Measurements from ENCODE around the gene SSU72. TPM values are rescaled to one million over a fixed set of nuclear protein-coding genes. Genes with fewer than 3 reads are reported as not detected.
A peak's percentile ranks its signal among the peaks of the same experiment; 100 is the strongest.

SSU72 gene
- total RNA-seq, 1 experiment from 2014 or later: 193 TPM

DNA sequence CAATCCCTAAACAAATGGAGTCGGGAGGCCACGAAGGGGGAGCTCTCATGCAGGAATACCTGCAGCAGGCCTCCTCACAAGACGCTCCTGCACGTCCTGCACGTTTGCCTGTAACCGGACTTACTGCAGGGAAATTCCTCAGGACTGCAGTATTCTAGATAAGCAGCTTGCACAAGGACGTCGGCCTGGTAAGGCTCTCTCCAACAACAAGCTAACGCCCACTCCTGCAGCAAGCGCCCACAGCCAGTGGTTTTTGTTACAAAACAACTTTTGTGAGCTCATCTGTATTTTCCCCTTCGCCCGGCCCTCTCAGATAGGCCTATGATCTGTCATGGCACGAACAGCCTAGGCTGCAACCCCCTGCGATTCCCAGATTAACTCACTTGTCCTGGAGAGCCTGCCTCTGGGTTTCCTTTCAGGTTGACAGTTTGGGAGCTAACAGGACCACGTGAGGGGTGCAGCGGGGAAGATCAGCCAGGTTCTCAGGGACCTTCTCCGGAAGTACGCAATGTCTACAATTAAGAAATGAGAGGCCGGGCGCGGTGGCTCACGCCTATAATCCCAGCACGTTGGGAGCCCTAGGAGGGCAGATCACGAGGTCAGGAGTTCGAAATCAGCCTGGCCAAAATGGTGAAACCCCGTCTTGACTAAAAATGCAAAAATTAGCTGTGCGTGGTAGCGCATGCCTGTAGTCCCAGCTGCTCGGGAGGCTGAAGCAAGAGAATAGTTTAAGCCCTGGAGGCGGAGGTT lies 39.7 kb upstream of the SSU72 start:
- peaks cover 7% of the 10 kb centered on the region for H3K4me1 ChIP-seq (ENCODE audit: insufficient read depth, low read length, poor library complexity, severe bottlenecking)
- H3K36me3 ChIP-seq (ENCODE audit: insufficient read depth, low read length, poor library complexity, severe bottlenecking): no peaks in the 10 kb centered on the region
- CTCF ChIA-PET: no interaction called here
- intact Hi-C loops (cut with micrococcal nuclease; ENCODE audit: unreplicated experiment): no loop called here
- TF ChIP-seq CTCF (conservative IDR thresholded peaks at IDR 0.05; ENCODE audit: low read depth, low read length): no peak
- TF ChIP-seq EZH2 (IDR thresholded peaks at IDR 0.05; ENCODE audit: borderline replicate concordance, low read depth, low read length, poor library complexity, severe bottlenecking): no peak
- BruUV-seq (replicated peaks): TSS peak; percentile 62
- H3K9me3 ChIP-seq (ENCODE audit: low read depth, low read length, poor library complexity, severe bottlenecking): no peaks in the 10 kb centered on the region
- POLR2A ChIA-PET (ENCODE audit: low non-redundant PET): no interaction called here
- H3K27ac ChIP-seq (ENCODE audit: low read depth, low read length, poor library complexity, severe bottlenecking): peak overlapping the region; percentile 100
- peak; percentile 58 for DNase-seq (ENCODE audit: low spot score)
- H3K4me3 ChIP-seq (ENCODE audit: low read depth, low read length, poor library complexity, severe bottlenecking): peak overlapping the region; percentile 90
- H3K27me3 ChIP-seq (replicated peaks; ENCODE audit: insufficient read depth, low read depth, low read length, poor library complexity): no peaks in the 10 kb centered on the region

- DNase-seq (ENCODE audit: low spot score): no peak
- Histone ChIP-seq H3K4me3 (ENCODE audit: low read depth, low read length, poor library complexity, severe bottlenecking) (peak overlapping the region; percentile 90), H3K36me3 (ENCODE audit: insufficient read depth, low read length, poor library complexity, severe bottlenecking) (no peaks in the 10 kb centered on the region), H3K27me3 (replicated peaks; ENCODE audit: insufficient read depth, low read depth, low read length, poor library complexity) (no peaks in the 10 kb centered on the region), H3K9me3 (ENCODE audit: low read depth, low read length, poor library complexity, severe bottlenecking) (no peaks in the 10 kb centered on the region), H3K4me1 (ENCODE audit: insufficient read depth, low read length, poor library complexity, severe bottlenecking) (peaks cover 7% of the 10 kb centered on the region), H3K27ac (ENCODE audit: low read depth, low read length, poor library complexity, severe bottlenecking) (no peak overlapping the region)
- BruUV-seq (replicated peaks): no TSS peak
- TF ChIP-seq EZH2 (IDR thresholded peaks at IDR 0.05; ENCODE audit: borderline replicate concordance, low read depth, low read length, poor library complexity, severe bottlenecking) (no peak), CTCF (conservative IDR thresholded peaks at IDR 0.05; ENCODE audit: low read depth, low read length) (no peak)
- CTCF ChIA-PET: no interaction called here
- POLR2A ChIA-PET (ENCODE audit: low non-redundant PET): no interaction called here
- intact Hi-C loops (cut with micrococcal nuclease; ENCODE audit: unreplicated experiment): no loop called here
These were observed 38.9 kb upstream of the SSU72 start for GRCh38 chr1:1613509-1614082.

DNA sequence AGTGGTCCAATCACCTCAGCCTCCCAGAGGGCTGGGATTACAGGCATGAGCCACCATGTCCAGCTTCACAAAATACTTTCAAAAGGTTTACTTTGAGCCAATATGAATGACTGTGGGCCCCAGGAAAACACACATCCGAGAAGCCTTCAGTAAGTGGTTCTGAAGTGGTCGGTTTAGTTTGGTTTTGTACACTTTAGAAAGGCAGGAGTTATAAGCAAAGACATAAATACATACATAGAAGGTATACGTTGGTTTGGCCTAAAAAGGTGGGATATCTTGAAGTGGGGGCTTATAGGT lies 37.4 kb upstream of the SSU72 start:
- no TSS peak for BruUV-seq (replicated peaks)
- POLR2A ChIA-PET (ENCODE audit: low non-redundant PET): no interaction called here

More for the DNA sequence above, 37.4 kb upstream of the SSU72 start:
- Histone ChIP-seq H3K4me3 (ENCODE audit: low read depth, low read length, poor library complexity, severe bottlenecking) (no peak overlapping the region), H3K4me1 (ENCODE audit: insufficient read depth, low read length, poor library complexity, severe bottlenecking) (peaks cover 7% of the 10 kb centered on the region), H3K36me3 (ENCODE audit: insufficient read depth, low read length, poor library complexity, severe bottlenecking) (no peaks in the 10 kb centered on the region), H3K27me3 (replicated peaks; ENCODE audit: insufficient read depth, low read depth, low read length, poor library complexity) (no peaks in the 10 kb centered on the region), H3K27ac (ENCODE audit: low read depth, low read length, poor library complexity, severe bottlenecking) (no peak overlapping the region), H3K9me3 (ENCODE audit: low read depth, low read length, poor library complexity, severe bottlenecking) (no peaks in the 10 kb centered on the region)
- intact Hi-C loops (cut with micrococcal nuclease; ENCODE audit: unreplicated experiment): no loop called here
- TF ChIP-seq CTCF (conservative IDR thresholded peaks at IDR 0.05; ENCODE audit: low read depth, low read length) (no peak), EZH2 (IDR thresholded peaks at IDR 0.05; ENCODE audit: borderline replicate concordance, low read depth, low read length, poor library complexity, severe bottlenecking) (no peak)
- CTCF ChIA-PET: no interaction called here
- DNase-seq (ENCODE audit: low spot score): no peak
